NCI-H446 treated with DMSO at 0.1 percent for 48 hours (cell line): ENCODE measurements around the gene HELZ.

Experiments
- DNase-seq: peaks from one replicate; lab custom pipeline; 2025; lab: John Stamatoyannopoulos, UW

Gene HELZ

GRCh38 chr17:67026341-67026740 is 218.7 kb downstream of the HELZ start:
- no peak for DNase-seq

- DNase-seq, result no peak
Observed at GRCh38 chr17:67025216-67025792, 219.7 kb downstream of the HELZ start.

- DNase-seq, result no peak
Observed at GRCh38 chr17:67024736-67025135, 220.3 kb downstream of the HELZ start.

GRCh38 chr17:67022451-67022810 is 222.6 kb downstream of the HELZ start:
- DNase-seq, result no peak

- DNase-seq, result no peak
Observed at GRCh38 chr17:67021743-67022450, 223.1 kb downstream of the HELZ start.

- no peak for DNase-seq
Observed at GRCh38 chr17:67021196-67021595, 223.8 kb downstream of the HELZ start.
